GM12864 (cell line): Measurements from ENCODE around the gene TNC.

Source experiments
- DNase-seq: peaks from one replicate; pipeline ENCODE4 v3.0.0-alpha.2; 2011; ENCODE audit warnings: low read depth
- H3K4me3 ChIP-seq: 2 replicates; pipeline ENCODE4 v1.5.1; 2011; ENCODE audit warnings: mild to moderate bottlenecking, low read depth, low read length, control low read depth
- TF ChIP-seq, protein P1 (sequence below): IDR thresholded peaks from 2 replicates; pipeline ENCODE4 v1.5.1; 2011; ENCODE audit warnings: low read depth, mild to moderate bottlenecking, moderate library complexity, low read length, control low read depth, inconsistent platforms; ENCODE audit errors: missing control alignments

Gene TNC

DNA sequence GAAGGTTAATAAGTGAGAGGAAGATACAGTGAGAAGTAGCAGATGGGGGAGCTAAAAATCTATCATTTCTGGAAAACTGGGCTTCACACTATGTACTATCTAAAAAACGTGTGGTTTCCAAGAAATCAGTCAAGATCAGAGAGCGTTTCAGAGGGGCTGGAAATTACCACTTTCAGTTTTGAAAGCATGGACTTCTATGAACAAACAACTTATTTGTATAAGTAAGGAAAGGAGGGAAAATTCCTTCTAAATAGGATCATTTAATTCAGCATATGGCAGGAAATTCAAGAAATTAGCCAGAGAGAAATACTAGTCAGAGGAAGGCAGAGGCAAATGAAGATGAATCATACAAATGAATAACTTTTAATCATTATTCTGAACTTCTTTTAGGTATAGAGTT lies 11.3 kb downstream of the TNC start:
- TF ChIP-seq, protein P1, sequence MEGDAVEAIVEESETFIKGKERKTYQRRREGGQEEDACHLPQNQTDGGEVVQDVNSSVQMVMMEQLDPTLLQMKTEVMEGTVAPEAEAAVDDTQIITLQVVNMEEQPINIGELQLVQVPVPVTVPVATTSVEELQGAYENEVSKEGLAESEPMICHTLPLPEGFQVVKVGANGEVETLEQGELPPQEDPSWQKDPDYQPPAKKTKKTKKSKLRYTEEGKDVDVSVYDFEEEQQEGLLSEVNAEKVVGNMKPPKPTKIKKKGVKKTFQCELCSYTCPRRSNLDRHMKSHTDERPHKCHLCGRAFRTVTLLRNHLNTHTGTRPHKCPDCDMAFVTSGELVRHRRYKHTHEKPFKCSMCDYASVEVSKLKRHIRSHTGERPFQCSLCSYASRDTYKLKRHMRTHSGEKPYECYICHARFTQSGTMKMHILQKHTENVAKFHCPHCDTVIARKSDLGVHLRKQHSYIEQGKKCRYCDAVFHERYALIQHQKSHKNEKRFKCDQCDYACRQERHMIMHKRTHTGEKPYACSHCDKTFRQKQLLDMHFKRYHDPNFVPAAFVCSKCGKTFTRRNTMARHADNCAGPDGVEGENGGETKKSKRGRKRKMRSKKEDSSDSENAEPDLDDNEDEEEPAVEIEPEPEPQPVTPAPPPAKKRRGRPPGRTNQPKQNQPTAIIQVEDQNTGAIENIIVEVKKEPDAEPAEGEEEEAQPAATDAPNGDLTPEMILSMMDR = no peak
- DNase-seq = no peak

DNA sequence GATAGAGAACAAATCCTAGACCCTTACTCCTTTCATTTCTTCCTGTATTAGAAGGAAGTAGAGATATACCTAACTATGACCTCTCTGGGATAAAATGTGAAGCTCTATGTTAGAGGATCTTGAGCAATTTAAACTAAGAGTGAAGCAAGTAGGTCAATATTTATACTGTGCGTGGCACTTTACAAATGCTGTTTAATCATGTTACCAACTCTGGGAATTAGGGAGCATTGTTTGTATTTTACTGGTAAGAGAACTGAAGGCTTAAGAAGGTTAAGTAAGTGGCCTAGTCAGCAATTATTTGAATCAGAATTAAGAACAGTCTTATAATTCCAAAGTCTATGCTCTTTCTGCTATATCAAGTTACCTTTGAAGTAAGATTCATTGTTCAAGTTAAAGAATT lies 12.0 kb downstream of the TNC start:
- TF ChIP-seq, protein P1 = no peak
- no peak overlapping the region for H3K4me3 ChIP-seq
- no peak for DNase-seq

More for the DNA sequence above, 11.3 kb downstream of the TNC start:
- H3K4me3 ChIP-seq = no peak overlapping the region

DNA sequence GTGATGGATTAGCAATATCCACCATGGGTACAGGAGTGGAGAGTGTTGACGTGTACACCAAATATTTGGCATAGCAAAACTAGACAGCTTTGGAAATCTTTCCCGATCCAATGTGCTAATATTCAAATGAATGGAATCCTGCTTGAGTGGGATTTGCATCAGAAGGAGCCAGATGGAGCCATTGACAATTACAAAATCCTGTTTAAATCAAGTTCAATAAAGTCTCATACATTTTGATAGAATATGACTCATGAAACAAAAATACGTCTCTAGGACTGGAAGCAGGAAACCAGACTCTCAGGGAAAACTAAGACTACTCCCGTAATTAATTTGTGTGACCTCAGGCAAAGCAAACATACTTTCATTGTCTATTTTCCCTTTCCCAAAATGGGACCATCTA lies 13.0 kb downstream of the TNC start:
- no peak overlapping the region for H3K4me3 ChIP-seq
- no peak for DNase-seq
- TF ChIP-seq, protein P1 = no peak

DNA sequence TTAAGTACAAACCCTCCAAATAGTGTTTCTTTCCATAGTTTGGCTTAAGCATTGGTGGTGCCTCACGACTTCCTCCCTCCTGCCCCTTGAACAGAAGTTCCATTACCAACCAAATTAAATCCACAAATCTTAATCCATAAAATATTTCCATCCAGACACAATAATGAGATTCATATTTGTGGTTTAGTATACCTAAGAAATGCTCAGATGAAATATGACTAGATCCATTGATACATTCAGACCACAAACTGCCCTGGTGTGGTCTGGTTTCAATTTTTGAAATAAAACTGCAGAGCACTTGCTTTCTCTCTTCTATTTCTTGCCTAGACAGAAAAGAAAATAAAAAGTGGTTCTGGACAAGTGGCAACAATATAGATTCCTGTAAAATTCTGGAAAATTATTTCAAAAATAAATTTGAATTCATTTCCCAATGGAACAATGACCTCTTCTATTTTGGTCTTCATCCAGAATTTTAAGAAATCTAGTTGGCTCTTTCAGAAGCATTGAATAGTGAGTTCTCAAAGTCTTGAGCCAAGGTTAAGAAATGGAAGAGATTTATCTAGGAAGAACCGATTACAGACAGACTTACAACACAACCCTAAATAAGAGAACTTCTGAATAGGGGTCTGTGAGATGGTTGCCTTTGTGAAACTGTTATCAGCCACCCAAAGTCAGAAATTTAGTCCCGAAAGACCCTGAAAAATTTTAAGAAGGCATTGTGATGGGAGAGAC lies 14.0 kb downstream of the TNC start:
- H3K4me3 ChIP-seq = no peak overlapping the region
- TF ChIP-seq, protein P1 = no peak
- DNase-seq = no peak

DNA sequence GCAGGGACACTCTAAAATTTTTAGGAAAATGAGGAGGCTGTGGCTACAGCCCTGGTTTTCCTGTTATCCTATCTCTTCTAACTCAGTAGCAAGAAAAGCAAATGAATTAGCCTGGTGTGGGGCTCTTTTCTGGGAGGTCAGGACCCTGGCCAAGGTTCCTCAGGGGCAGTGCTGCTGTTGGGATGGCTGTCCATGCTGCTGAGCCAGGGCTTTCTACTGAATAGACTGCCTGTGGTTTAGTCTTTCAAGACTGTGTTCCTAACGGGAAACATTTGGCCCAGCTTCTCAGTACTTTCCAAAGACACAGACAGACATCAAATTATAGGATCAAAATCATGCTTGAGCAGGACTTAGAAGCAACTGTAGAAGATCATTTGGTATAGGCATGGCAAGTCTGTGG lies 18.1 kb downstream of the TNC start:
- H3K4me3 ChIP-seq = no peak overlapping the region
- DNase-seq = no peak
- TF ChIP-seq, protein P1 = no peak

DNA sequence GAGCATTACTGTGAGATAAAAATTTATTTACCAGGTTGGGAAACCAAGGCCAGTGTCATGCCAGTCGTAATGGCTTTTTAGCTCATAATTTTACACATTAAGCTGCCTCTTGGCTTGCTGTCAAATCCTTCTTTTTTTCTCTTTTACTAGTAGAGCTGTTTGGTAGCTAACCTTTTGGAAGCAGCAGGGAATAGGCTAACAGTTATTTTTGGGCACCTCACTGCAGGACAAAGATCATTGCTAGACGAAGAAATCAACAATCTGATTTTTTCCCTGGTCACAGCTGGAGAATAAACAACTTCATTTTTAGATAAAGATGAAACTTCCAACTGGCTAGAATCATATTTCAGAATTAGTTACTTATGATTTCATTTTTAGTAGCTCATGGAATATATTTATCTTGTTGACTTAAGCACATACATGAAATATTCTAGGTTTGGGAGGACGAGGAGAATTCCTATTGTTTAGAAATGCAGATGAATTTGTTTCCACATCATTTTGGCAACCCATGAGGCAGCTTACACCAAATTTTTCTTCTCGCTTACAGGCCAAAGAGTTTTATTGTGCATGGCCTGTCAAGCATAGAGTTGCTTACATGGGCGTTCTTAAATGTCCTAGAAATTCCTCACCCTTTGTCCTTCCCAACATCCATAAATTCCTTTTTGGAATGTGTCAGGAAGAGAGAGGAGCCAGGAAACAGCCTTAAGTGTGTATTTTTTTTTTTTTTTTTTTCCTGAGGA lies 19.6 kb downstream of the TNC start:
- no peak overlapping the region for H3K4me3 ChIP-seq
- DNase-seq = no peak
- TF ChIP-seq, protein P1 = no peak
